ENCODE data around the gene TBX20.

Gene TBX20

GRCh38 chr7:35252612-35253459 is 1.1 kb downstream of the TBX20 start:
- Histone ChIP-seq H3K4ac (ENCODE audit: low read depth in 1 of 2, low read length in 2 of 2) (no peak overlapping the region), H2AK5ac (ENCODE audit: low read length, severe bottlenecking) (no peak overlapping the region), H2BK15ac (ENCODE audit: low read depth, poor library complexity, severe bottlenecking) (peak overlapping the region; percentile 19), H2AFZ (ENCODE audit: low read depth, low read length) (no peak overlapping the region), H3K4me3 (ENCODE audit: insufficient read depth in 1 of 2, low read depth in 1 of 2, low read length in 2 of 2) (no peak overlapping the region), H4K91ac (ENCODE audit: low read length) (no peak overlapping the region), H3K9me3 (ENCODE audit: control insufficient read depth, low read length) (peaks cover 6% of the 10 kb centered on the region), H3K9ac (ENCODE audit: low read length) (no peak overlapping the region), H2BK12ac (ENCODE audit: low read length in 2 of 2) (no peak overlapping the region), H2BK5ac (ENCODE audit: low read depth, low read length, poor library complexity, severe bottlenecking) (no peak overlapping the region), H3K23ac (ENCODE audit: low read length in 2 of 2) (peak overlapping the region in 1 of 2 experiments; percentile 87), H2BK120ac (ENCODE audit: low read depth, low read length) (no peak overlapping the region), H3K14ac (ENCODE audit: low read length in 2 of 2) (no peak overlapping the region), H3K4me2 (ENCODE audit: low read length, poor library complexity, severe bottlenecking) (peak overlapping the region; percentile 25), H3K4me1 (ENCODE audit: control insufficient read depth, insufficient read depth, low read depth, low read length) (peaks cover 20% of the 10 kb centered on the region), H4K8ac (ENCODE audit: low read length) (no peak overlapping the region), H3K79me1 (replicated peaks; ENCODE audit: low read length, poor library complexity, severe bottlenecking) (no peaks in the 10 kb centered on the region), H3K27ac (ENCODE audit: low read length, poor library complexity, severe bottlenecking) (no peak overlapping the region), H3K18ac (ENCODE audit: low read depth in 1 of 2, low read length in 2 of 2) (no peak overlapping the region), H3K36me3 (ENCODE audit: control insufficient read depth in 1 of 2, insufficient read depth in 2 of 2, low read depth in 1 of 2, low read length in 2 of 2) (no peaks in the 10 kb centered on the region), H3K27me3 (ENCODE audit: control insufficient read depth in 1 of 2, insufficient read depth in 1 of 2, low read length in 2 of 2) (peaks cover 90 to 100% of the 10 kb centered on the region in 2 experiments)
- DNase-seq: no peak
- WGBS: 8% methylated on average over 14 of the region's 16 CpGs

GRCh38 chr7:35251606-35252310 is 2.1 kb downstream of the TBX20 start:
- DNase-seq: no peak
- no peaks in the 10 kb centered on the region for H3K79me1 ChIP-seq (replicated peaks; ENCODE audit: low read length, poor library complexity, severe bottlenecking)
- H3K4me3 ChIP-seq (ENCODE audit: insufficient read depth in 1 of 2, low read depth in 1 of 2, low read length in 2 of 2): no peak overlapping the region
- peaks cover 15% of the 10 kb centered on the region for H3K4me1 ChIP-seq (ENCODE audit: control insufficient read depth, insufficient read depth, low read depth, low read length)
- no peak overlapping the region for H2AK5ac ChIP-seq (ENCODE audit: low read length, severe bottlenecking)
- H2BK5ac ChIP-seq (ENCODE audit: low read depth, low read length, poor library complexity, severe bottlenecking): no peak overlapping the region
- no peak overlapping the region for H2BK120ac ChIP-seq (ENCODE audit: low read depth, low read length)
- H3K27ac ChIP-seq (ENCODE audit: low read length, poor library complexity, severe bottlenecking): no peak overlapping the region
- peaks cover 79 to 99% of the 10 kb centered on the region in 2 experiments for H3K27me3 ChIP-seq (ENCODE audit: control insufficient read depth in 1 of 2, insufficient read depth in 1 of 2, low read length in 2 of 2)
- H2BK15ac ChIP-seq (ENCODE audit: low read depth, poor library complexity, severe bottlenecking): no peak overlapping the region
- H3K14ac ChIP-seq (ENCODE audit: low read length in 2 of 2): no peak overlapping the region
- no peak overlapping the region for H3K4ac ChIP-seq (ENCODE audit: low read depth in 1 of 2, low read length in 2 of 2)
- H2BK12ac ChIP-seq (ENCODE audit: low read length in 2 of 2): no peak overlapping the region
- H3K9ac ChIP-seq (ENCODE audit: low read length): no peak overlapping the region
- no peaks in the 10 kb centered on the region for H3K36me3 ChIP-seq (ENCODE audit: control insufficient read depth in 1 of 2, insufficient read depth in 2 of 2, low read depth in 1 of 2, low read length in 2 of 2)
- no peak overlapping the region for H3K4me2 ChIP-seq (ENCODE audit: low read length, poor library complexity, severe bottlenecking)
- H4K91ac ChIP-seq (ENCODE audit: low read length): no peak overlapping the region
- peaks cover 6% of the 10 kb centered on the region for H3K9me3 ChIP-seq (ENCODE audit: control insufficient read depth, low read length)
- H2AFZ ChIP-seq (ENCODE audit: low read depth, low read length): no peak overlapping the region
- no peak overlapping the region for H4K8ac ChIP-seq (ENCODE audit: low read length)
- WGBS: 9% methylated on average over 3 of the region's 5 CpGs
- no peak overlapping the region for H3K18ac ChIP-seq (ENCODE audit: low read depth in 1 of 2, low read length in 2 of 2)
- no peak overlapping the region for H3K23ac ChIP-seq (ENCODE audit: low read length in 2 of 2)

- Histone ChIP-seq H4K91ac (ENCODE audit: low read length) (no peak overlapping the region), H3K79me1 (replicated peaks; ENCODE audit: low read length, poor library complexity, severe bottlenecking) (no peaks in the 10 kb centered on the region), H3K18ac (ENCODE audit: low read depth in 1 of 2, low read length in 2 of 2) (no peak overlapping the region), H3K23ac (ENCODE audit: low read length in 2 of 2) (no peak overlapping the region), H3K14ac (ENCODE audit: low read length in 2 of 2) (no peak overlapping the region), H4K8ac (ENCODE audit: low read length) (no peak overlapping the region), H2BK120ac (ENCODE audit: low read depth, low read length) (no peak overlapping the region), H2BK15ac (ENCODE audit: low read depth, poor library complexity, severe bottlenecking) (no peak overlapping the region), H2AK5ac (ENCODE audit: low read length, severe bottlenecking) (no peak overlapping the region), H3K4me3 (ENCODE audit: insufficient read depth in 1 of 2, low read depth in 1 of 2, low read length in 2 of 2) (no peak overlapping the region), H3K4ac (ENCODE audit: low read depth in 1 of 2, low read length in 2 of 2) (no peak overlapping the region), H2AFZ (ENCODE audit: low read depth, low read length) (no peak overlapping the region), H3K4me2 (ENCODE audit: low read length, poor library complexity, severe bottlenecking) (no peak overlapping the region), H3K27ac (ENCODE audit: low read length, poor library complexity, severe bottlenecking) (no peak overlapping the region), H3K4me1 (ENCODE audit: control insufficient read depth, insufficient read depth, low read depth, low read length) (peaks cover 15% of the 10 kb centered on the region), H3K27me3 (ENCODE audit: control insufficient read depth in 1 of 2, insufficient read depth in 1 of 2, low read length in 2 of 2) (peaks cover 73 to 95% of the 10 kb centered on the region in 2 experiments), H3K36me3 (ENCODE audit: control insufficient read depth in 1 of 2, insufficient read depth in 2 of 2, low read depth in 1 of 2, low read length in 2 of 2) (no peaks in the 10 kb centered on the region), H3K9ac (ENCODE audit: low read length) (no peak overlapping the region), H2BK5ac (ENCODE audit: low read depth, low read length, poor library complexity, severe bottlenecking) (no peak overlapping the region), H3K9me3 (ENCODE audit: control insufficient read depth, low read length) (peaks cover under 1% of the 10 kb centered on the region), H2BK12ac (ENCODE audit: low read length in 2 of 2) (no peak overlapping the region)
- WGBS: no CpG with 5 or more reads among the region's 1 CpG
- no peak for DNase-seq
These were observed 3.0 kb downstream of the TBX20 start for GRCh38 chr7:35250941-35251340.

GRCh38 chr7:35250452-35250851 is 3.4 kb downstream of the TBX20 start:
- Histone ChIP-seq H3K9ac (ENCODE audit: low read length) (no peak overlapping the region), H3K4me3 (ENCODE audit: insufficient read depth in 1 of 2, low read depth in 1 of 2, low read length in 2 of 2) (no peak overlapping the region), H3K4me2 (ENCODE audit: low read length, poor library complexity, severe bottlenecking) (no peak overlapping the region), H2AFZ (ENCODE audit: low read depth, low read length) (no peak overlapping the region), H4K91ac (ENCODE audit: low read length) (no peak overlapping the region), H3K23ac (ENCODE audit: low read length in 2 of 2) (no peak overlapping the region), H3K79me1 (replicated peaks; ENCODE audit: low read length, poor library complexity, severe bottlenecking) (no peaks in the 10 kb centered on the region), H3K27ac (ENCODE audit: low read length, poor library complexity, severe bottlenecking) (no peak overlapping the region), H2AK5ac (ENCODE audit: low read length, severe bottlenecking) (no peak overlapping the region), H4K8ac (ENCODE audit: low read length) (no peak overlapping the region), H3K36me3 (ENCODE audit: control insufficient read depth in 1 of 2, insufficient read depth in 2 of 2, low read depth in 1 of 2, low read length in 2 of 2) (no peaks in the 10 kb centered on the region), H3K18ac (ENCODE audit: low read depth in 1 of 2, low read length in 2 of 2) (no peak overlapping the region), H2BK15ac (ENCODE audit: low read depth, poor library complexity, severe bottlenecking) (no peak overlapping the region), H3K14ac (ENCODE audit: low read length in 2 of 2) (no peak overlapping the region), H2BK12ac (ENCODE audit: low read length in 2 of 2) (no peak overlapping the region), H3K4me1 (ENCODE audit: control insufficient read depth, insufficient read depth, low read depth, low read length) (peaks cover 15% of the 10 kb centered on the region), H3K4ac (ENCODE audit: low read depth in 1 of 2, low read length in 2 of 2) (no peak overlapping the region), H2BK5ac (ENCODE audit: low read depth, low read length, poor library complexity, severe bottlenecking) (no peak overlapping the region), H2BK120ac (ENCODE audit: low read depth, low read length) (no peak overlapping the region), H3K9me3 (ENCODE audit: control insufficient read depth, low read length) (no peaks in the 10 kb centered on the region), H3K27me3 (ENCODE audit: control insufficient read depth in 1 of 2, insufficient read depth in 1 of 2, low read length in 2 of 2) (peaks cover 73 to 94% of the 10 kb centered on the region in 2 experiments)
- 20% methylated on average over 1 of the region's 2 CpGs for WGBS
- no peak for DNase-seq

Measured in mesenchymal stem cell (in vitro differentiated cells and primary cell).